GM18909 (cell line): ENCODE measurements around the gene GRB10.

Experiments
- ATAC-seq: cut with Tn5 transposase; IDR thresholded peaks from one replicate; pipeline ENCODE4 v1.9.1; 2021; ENCODE audit warnings: mild to moderate bottlenecking; ENCODE audit not compliant: unreplicated experiment, poor library complexity

Gene GRB10

DNA sequence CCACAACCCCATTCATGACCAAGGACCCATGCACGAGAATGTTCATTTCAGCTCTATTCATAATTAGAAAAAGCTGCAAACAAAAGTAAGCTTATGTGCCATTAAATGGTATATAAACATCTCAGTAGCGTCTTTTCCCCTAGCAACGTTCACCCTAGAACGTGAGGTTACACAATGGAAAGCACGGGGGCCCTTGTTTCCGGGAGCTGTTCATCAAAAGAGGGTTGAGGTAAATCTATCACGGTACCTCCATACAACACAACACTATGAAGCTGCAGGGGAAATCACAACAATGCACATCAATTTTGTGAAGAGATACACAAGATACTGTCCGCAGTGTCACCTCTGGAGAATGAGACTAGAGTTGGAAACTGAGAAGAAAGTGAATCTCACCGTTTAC is 136.6 kb downstream of the GRB10 start:
- ATAC-seq, result no peak

DNA sequence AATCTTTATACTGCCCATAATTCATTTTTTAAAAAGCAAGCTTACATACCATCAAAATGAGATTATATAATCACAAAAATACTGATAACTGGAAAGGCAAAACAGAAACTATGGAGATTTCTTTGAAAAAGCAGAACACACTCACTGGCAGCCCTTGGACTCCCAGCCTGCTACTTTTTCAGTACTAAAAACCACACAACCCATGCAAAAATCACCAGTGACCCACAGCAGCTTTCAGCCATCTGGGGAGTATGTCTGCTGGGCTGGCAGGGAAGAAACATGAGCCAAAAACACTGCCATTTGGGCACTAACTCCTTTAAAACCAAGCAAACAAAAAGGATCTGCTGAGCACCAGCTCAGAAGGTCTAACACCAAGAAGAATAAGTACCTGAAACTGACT is 137.5 kb downstream of the GRB10 start:
- no peak for ATAC-seq

DNA sequence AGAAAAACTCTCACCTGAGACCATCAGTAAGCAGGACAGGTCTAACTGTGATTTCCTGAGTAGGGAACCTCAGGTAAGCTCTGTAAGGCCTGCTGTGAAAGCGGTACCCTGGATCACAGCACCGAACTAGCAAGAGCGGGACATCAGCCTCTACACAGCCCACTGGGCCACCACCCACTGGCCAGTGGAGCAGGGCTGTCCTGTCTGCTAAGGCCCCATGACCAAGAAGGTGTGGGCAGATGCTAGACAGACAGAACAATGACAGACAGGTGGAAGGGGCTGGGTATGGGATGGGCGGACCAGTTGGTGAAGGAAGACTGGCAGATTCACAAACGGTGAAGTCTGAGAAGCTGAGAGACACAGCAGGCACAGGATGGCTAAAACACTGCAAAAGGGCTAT is 138.1 kb downstream of the GRB10 start:
- no peak for ATAC-seq

DNA sequence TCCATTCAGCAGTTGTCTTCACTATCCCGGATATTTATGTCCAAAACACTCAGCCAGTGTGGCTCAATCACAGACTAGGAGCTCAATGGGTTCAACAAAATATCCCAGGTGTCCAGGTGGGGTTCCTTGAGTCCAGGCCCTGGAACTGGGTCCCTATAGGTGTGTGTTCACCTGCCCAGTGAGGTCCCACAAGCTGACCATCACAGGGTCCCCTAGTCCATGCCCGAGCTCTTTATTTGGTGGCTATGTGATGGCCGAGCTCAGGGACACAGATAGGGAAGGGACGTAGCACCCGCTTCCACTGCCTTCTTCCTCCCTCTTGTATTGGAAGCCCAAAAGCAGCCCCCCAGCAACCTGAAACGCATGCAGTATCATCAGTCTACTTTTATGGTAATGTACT is 138.6 kb downstream of the GRB10 start:
- ATAC-seq, result no peak

DNA sequence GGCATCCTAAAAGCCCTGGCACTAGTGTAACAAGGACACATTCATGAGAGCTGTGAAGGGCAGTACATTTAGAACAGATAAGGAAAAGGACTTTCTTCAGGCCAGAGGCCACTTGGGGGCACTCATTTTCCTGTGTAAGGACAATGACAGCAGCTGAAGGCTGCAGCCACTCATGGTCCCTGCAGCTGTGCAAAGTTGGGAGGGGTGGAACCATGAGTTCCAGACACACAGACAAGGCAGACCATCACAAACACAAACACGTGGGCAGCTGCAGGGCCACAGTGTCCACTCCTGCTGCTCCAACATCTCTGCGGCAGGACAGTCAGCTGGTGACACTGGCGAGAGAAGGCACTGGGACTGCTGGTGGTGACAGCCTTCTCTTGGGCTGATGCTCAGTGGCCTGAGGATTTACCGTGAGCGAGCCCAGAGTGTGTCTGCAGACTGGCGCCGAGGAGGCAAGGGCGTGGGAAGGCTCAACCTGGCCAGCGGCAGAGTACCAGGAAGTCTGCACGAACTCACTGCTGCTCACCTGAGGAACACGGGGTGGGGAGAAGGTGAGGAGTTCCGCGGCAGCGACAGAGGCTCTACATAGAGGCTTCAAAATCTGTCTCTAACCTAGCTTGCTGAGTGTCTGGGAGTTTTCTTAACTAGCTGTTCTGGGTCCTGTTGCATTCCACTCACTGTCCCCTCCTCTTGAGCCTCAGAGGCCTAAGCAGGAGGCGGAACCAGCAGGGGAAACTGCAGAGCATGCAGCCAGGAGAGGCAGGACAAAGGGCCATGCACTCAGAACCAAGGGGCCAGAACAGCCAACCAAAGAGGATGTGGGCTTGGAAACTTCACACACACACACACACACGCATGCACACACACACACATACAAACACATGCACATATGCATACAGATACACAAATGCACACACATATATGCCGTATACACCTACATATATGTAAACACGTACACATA is 141.0 kb downstream of the GRB10 start:
- no peak for ATAC-seq

DNA sequence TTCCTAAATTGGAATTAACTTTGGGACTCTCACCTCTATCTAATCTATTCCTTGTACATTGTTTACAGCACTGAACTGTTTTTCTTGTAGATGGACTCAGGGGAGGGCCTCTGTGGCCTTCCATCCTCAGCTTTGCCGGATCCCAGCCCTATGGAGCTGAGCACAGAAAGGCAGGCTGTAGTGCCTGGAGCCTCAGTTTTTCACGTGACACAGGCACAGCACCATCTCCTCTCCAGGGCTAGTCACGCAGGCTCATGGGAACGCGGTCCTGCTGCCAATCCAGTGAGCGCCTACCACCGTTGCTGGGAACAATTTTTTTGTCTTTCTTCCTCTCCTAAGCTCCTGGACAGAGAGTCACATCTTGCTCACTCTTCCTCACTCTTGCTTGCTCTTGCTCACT is 141.9 kb downstream of the GRB10 start:
- ATAC-seq, result no peak

DNA sequence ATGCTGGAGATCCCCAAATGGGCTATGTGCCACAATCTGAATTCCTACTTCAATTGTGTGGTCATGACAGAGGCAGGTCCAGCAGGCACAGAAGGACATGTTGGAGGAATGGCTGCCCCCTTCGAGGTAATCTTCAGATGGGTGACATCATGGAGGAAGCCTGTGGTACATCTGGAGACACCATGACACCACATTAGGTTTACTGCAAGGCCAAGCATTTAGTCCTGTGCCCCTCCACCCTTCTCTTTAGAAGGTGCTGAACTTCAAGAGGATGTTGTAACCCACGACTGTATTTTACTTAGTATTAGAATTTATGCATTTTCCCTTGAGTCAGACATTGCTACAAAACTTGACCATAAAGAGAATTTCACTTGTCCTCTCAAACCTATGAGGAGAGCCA is 142.4 kb downstream of the GRB10 start:
- no peak for ATAC-seq

DNA sequence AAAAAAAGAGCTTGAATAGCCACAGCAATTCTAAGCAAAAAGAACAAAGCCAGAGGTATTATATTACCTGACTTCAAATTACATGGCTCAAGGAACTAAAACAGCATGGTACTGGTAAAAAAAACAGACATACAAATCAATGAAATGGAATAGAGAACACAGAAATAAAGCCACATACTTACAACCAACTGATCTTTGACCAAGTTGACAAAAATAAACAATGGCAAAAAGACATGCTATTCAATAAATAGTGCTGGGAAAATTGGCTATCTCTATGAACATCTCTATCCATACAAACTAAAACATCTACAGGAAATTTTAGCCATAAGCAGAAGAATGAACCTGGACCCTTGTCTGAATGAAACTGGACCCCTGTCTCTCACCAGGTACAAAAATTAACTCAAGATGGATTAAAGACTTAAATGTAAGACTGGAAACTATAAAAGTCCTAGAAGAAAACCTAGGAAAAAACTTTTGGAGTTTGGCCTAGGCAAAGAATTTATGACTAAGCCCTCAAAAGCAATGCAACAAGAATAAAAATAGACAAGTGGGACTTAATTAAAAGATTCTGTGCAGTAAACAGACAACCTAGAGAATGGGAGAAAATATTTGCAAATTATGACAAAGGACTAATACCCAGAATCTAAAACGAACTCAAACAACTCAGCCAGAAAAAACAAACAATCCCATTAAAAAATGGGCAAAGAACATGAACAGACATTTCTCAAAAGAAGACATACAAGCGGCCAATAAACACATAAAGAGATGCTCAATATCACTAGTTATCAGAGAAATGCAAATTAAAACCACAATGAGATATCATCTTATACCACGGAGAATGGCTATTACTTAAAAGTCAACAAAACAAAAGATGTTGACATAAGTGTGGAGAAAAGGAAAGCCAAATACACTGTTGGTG is 144.7 kb downstream of the GRB10 start:
- no peak for ATAC-seq

DNA sequence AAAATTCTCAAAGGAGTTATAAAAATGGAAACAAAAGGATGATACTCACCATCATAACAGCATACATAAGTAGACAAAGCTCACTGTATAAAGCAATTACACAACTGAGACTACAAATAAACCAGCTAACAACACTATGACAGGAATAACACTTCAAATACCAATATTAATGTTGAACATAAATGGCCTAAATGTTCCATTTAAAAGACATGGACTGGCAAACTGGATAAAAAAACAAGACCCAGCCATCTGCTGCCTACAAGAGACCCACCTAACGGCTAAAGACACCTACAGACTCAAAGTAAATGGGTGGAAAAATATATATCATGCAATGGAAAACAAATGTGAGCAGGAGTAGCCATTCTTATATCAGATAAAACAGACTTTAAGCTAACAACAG is 148.3 kb downstream of the GRB10 start:
- ATAC-seq, result no peak

DNA sequence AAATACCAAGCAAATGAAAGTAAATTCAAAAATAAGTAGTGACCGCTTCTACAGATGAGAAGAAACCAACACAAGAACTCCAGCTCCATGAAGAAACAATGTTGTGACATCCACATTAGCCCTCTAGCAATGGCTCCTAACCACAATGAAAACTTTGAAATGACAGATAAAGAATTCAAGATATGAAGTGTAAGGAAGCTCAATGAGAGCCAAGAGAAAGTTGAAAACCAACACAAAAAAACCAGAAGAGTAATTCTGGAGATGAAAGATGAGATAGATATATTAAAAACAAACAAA is 149.3 kb downstream of the GRB10 start:
- ATAC-seq, result no peak

DNA sequence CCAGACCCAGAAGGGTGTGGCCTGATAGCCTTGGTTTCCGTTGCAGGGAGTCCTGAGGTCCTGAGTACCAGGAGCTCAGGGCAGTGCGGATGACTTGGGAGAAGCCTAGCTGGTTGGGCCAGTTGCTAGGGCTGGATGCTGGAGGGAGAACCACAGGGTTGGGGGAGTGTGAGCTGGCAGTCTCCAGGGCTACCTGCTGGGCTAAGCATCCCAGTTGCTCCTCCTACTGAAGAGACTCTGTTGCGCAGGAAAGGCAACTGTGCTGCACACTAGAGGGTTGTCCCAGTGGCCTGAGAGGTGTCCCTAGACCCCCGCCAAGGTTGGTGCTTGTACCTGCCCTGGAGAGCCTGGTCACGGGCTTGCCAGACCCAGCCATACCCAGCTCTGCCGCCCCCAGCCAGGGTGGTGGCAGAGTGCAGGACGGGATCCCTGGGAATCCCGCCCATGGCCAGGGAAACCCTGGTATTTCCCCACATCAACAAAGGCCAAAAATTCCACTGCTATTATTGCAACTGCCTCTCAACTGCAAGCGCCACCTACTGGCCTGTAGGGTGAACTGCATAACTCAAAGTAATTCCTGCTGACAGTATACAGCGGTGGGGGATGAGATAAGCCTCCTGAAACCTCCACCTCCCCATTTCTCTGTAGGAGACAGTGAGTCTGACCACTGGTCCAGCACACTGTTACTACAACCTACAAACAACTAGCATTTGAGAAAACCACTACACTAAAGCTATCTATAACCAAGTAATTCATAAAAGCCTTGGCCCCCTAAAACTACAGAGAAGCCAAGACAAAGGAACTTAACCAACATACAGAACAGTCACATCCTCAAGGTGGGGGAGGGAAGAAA is 149.9 kb downstream of the GRB10 start:
- ATAC-seq, result peak; percentile 73

DNA sequence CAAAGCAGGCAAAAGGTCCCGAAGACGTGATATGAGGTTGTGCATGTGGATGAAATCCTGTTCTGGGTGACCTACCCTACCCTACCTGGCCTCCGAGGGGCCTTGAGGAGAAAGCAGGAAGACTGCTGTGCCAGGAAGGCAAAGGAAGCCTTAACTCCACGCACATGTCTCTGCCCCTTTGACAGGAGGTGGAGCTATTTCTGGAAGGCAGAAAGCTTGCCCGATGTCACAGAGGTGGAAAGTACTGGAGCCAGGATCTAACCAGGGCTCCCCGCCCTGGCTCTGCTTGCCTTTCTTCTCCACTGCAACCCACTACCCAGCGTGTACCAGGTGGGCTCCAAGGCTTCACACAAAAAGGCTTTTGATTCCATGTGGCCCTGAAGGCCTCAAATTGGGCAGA is 151.1 kb downstream of the GRB10 start:
- no peak for ATAC-seq

DNA sequence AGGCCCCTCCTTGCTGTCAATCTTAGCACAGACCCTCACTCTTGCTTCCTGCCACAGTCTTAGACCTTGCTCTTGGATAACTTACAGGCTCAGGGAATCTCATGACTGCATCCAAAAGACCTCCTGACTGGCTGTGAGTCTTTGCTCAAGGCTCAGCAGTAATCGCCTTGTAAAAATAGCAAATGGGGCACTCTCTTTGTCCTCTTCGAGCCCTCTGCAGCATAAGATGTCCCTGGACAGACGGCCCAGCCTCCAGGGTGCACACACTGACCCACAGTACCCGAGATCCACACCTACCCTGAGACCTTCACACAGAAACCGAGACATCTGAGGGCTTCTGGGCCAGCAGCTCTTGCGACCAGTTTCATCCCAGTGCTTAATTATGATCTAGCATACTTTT is 151.6 kb downstream of the GRB10 start:
- no peak for ATAC-seq

DNA sequence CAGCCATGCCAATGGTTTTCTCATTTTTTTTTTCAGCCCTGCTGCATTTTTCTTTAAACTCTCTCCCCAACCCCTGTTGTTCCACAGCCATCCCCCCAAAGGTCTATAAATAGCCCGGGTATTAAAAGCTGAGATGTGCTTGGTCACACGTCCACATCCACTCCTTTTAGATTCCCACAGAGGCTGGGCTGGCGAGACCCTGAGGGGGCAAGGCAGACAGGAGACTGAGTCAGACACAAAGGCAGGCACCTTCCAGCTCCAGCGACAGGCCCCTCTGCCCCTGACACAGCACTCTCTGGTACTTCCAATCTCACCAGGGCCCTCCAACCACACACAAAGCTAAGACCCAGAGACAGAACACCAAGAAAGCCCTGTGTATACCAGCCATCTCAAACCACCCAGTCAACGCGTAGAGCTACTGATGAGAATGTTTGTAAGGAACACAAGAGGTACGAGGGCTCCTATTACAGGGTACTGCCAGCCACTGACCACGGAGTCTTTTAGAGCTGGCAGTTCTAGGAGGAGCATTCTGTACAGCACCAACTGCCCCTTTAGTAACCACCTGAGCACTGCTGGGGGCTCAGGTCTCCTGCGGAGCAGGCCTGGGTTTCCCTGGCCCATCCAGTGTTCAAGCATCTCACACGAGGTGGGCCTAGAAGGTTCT is 153.3 kb downstream of the GRB10 start:
- ATAC-seq, result no peak

DNA sequence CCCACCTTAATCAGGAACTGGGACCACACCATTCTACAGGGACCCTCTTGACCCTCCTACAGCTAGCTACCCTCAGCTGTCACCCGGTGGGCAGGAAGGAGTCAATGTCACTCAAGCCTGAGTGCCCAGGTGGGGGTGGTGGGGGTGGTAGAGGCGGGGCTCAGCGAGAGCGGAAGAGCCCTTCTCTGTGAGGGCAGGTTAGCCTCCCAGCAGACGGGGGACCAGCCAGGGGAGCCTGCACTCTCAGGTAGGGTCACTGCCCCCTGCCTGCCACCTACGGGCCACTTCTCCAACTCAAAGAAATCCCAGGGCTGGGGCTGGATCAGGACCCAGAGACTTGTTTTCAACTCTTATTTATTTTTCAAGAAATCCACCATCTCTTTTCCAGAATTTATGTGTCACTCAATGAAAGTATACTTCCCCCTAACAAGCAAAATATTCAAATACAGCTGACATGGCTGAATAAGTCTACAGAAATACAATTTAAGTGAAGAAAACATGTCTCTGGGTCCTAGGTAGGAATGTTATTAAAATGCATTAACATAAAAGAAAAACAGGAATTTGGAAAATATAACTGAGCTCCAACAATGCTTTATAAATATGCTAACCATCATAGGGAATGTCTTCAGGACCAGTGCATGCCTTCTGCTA is 154.1 kb downstream of the GRB10 start:
- no peak for ATAC-seq

DNA sequence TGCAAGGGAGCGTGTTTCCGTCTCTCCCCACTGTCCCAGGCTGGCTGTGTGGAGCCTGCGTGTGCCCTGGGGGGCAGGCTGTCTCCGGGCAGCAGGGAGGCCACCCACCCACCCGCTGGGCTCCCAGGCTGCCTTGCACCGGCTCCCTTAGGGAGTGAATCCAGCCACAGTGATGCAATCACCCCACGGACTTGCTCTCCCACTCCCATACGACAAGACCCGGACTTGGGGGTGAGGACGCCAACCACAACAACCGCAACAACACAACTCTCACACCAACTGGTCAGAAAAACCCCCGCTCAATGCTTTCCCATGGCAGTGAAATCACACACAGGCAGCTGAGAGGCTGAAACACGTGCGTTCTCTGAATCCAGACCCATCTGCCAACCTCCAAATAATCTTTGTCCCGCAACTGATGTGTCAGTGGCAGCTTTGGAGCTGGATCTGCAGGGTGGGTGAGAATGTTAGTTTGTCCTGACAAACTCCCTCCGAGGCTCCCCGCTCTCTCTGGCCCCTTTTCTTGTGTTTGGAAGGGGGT is 154.8 kb downstream of the GRB10 start:
- no peak for ATAC-seq

DNA sequence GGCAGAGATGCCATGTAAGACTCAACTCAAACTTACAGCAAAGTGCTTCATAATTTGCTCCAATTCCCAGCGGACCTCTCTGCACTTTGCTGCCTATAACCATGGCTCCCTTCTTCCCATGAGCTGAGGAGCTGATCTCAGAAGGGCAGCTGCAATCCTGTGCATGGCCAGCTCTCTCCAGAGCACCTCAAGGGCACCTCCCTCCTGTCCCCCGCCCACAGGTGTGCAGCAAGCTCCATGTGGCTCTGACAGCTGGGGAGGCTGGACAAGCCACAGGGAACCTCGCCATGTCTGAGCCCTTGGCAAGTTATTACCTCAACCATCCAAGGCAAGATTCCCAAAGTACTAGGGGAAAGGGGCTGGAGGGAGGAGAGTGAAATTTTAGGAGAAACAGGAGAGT is 156.4 kb downstream of the GRB10 start:
- no peak for ATAC-seq

DNA sequence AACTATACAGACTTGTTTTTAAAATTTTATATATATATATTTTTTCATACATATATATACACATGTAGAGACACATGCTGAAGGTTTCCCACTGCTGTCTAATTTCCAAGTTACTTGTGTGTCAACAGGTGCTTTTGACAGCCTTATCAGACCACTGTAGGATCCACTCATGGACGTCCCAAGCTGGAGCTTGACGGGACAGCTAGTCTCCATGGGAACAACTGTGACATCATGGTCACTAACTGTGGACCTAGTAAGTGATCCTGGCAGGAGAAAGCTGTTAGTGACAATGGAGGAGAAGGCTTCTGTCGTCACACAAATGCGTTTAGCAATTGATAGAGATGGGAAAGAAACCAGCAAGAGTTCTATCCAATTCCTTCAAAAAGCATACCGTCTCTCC is 157.3 kb downstream of the GRB10 start:
- ATAC-seq, result no peak

DNA sequence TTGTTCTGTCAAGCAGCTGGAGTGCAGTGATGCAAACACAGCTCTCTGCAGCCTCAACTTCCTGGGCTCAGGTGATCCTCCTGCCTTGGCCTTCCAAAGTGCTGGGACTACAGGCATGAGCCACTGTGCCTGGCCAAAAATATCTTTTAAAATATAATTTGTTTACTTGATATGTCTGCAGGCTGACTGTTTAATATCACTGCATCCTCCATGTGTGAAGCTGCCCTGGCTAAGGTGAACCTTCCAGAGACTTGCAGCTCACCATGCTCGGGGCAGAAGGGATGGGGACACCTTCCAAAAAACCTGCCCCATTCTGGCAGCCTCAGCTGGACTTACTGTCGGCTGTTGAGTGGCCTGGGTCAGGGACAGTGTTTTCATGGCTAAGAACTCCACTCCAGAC is 159.9 kb downstream of the GRB10 start:
- ATAC-seq, result no peak
